ENCODE data around the gene CARD11. TPM values are rescaled to one million over a fixed set of nuclear protein-coding genes. Genes with fewer than 3 reads are reported as not detected.

CARD11 gene
- polyA plus RNA-seq, 1 of the 3 experiments (the other 2 are of a cell fraction), result not detected

GRCh38 chr7:2984091-2984490 is 59.6 kb downstream of the CARD11 start:
- Histone ChIP-seq H3K36me3 (replicated peaks in 1 of 2; ENCODE audit: control insufficient read depth in 1 of 2, insufficient read depth in 2 of 2, low read length in 1 of 2) (peaks cover 0 to 3% of the 10 kb centered on the region in 2 experiments), H3K79me2 (ENCODE audit: insufficient read depth) (no peaks in the 10 kb centered on the region), H3K27ac (ENCODE audit: low read depth in 2 of 2, low read length in 1 of 2) (no peak overlapping the region), H3K27me3 (ENCODE audit: insufficient read depth) (no peaks in the 10 kb centered on the region), H3K9me3 (peaks cover 8% of the 10 kb centered on the region; the same call in 1 of the 2 replicates), H3K4me2 (no peak overlapping the region), H2AFZ (ENCODE audit: low read depth) (no peak overlapping the region), H4K20me1 (ENCODE audit: insufficient read depth) (no peaks in the 10 kb centered on the region), H3K9me2 (no peaks in the 10 kb centered on the region), H3K4me3 (ENCODE audit: low read depth in 2 of 2, low read length in 1 of 2) (no peak overlapping the region), H3K9ac (no peak overlapping the region), H3F3A (replicated peaks; ENCODE audit: insufficient read depth) (no peaks in the 10 kb centered on the region), H3K4me1 (ENCODE audit: control insufficient read depth in 1 of 2, insufficient read depth in 2 of 2, low read depth in 1 of 2, low read length in 1 of 2) (no peaks in the 10 kb centered on the region)
- DNase-seq, result no peak
- ChIA-PET CTCF (interaction anchor here (1.5 kb wide), 1 partner anchor 12 kb away, joined by 4 read pairs; no protein-coding TSS in a partner anchor), POLR2A (no interaction called here)
- no peak for TF ChIP-seq SMC3 (IDR thresholded peaks at IDR 0.05; ENCODE audit: low read depth, low read length)
- TF ChIP-seq RXRA (IDR thresholded peaks at IDR 0.05; ENCODE audit: borderline replicate concordance, low read depth), result no peak
- no peak for TF ChIP-seq RCOR1 (IDR thresholded peaks at IDR 0.05; ENCODE audit: low read length)
- no peak for TF ChIP-seq CHD2 (IDR thresholded peaks at IDR 0.05; ENCODE audit: low read length, partially characterized antibody)
- no peak for TF ChIP-seq MEF2A (IDR thresholded peaks at IDR 0.05; ENCODE audit: borderline replicate concordance, low read depth)
- TF ChIP-seq FOSL2 (IDR thresholded peaks at IDR 0.05; ENCODE audit: borderline replicate concordance, low read depth), result no peak
- TF ChIP-seq JUND (IDR thresholded peaks at IDR 0.05), result no peak
- no peak for TF ChIP-seq SIN3A (IDR thresholded peaks at IDR 0.05; ENCODE audit: borderline replicate concordance, low read depth, low read length)
- no peak for TF ChIP-seq CTCF (IDR thresholded peaks at IDR 0.05)
- TF ChIP-seq PBX3 (IDR thresholded peaks at IDR 0.05), result no peak
- TF ChIP-seq USF2 (IDR thresholded peaks at IDR 0.05; ENCODE audit: borderline replicate concordance, low read depth, low read length), result no peak
- no peak for TF ChIP-seq FOXJ3 (CRISPR knock-in tag; IDR thresholded peaks at IDR 0.05)
- no peak for TF ChIP-seq YY1 (IDR thresholded peaks at IDR 0.05; ENCODE audit: low read depth)
- TF ChIP-seq RAD21 (IDR thresholded peaks at IDR 0.05; ENCODE audit: low read length), result no peak
- TF ChIP-seq TCF12 (IDR thresholded peaks at IDR 0.05), result no peak
- TF ChIP-seq GATA2 (CRISPR knock-in tag; IDR thresholded peaks at IDR 0.05), result no peak
- TF ChIP-seq NRF1 (IDR thresholded peaks at IDR 0.05; ENCODE audit: low read depth, low read length), result no peak
- 31% methylated on average over 4 of the region's 6 CpGs for WGBS (ENCODE audit: low lambda C conversion rate)

Measured in SK-N-SH (cell line).